Measurements from ENCODE around the gene WDR46. TPM values are rescaled to one million over a fixed set of nuclear protein-coding genes. Genes with fewer than 3 reads are reported as not detected.

The WDR46 gene
- total and polyA plus RNA-seq, 5 experiments from 2014 or later = 53.3 to 83.7 (median 71.3) TPM

- Mint-ChIP-seq H3K4me1 (peaks cover 17 to 70% (median 65%) of the 10 kb centered on the region in 4 donors), H3K36me3 (peaks cover 0 to 40% (median 3%) of the 10 kb centered on the region in 3 donors), H3K27ac (peak overlapping the region; percentile 95 to 100 (median 98)), H3K27me3 (no peaks in the 10 kb centered on the region), H3K4me3 (peak overlapping the region; percentile 95 to 99 (median 98)), H3K9me3 (no peaks in the 10 kb centered on the region)
- POLR2A ChIA-PET = interaction anchor here (0.5 to 4.9 kb wide), 21 partner anchors 11 to 343 kb away, joined by 3 to 89 read pairs (median 7); partner anchors contain the start of genes B3GALT4, CUTA, PFDN6 and RGL2
- ATAC-seq = peak; percentile 44 to 49
- peak; percentile 66 to 92 (median 85) for DNase-seq
Measured at GRCh38 chr6:33312361-33313104, 23.5 kb upstream of the WDR46 start.

- peak overlapping the region in 8 of 10 donors; percentile 10 to 68 (median 47) for H3K27ac Mint-ChIP-seq
- peaks cover 18 to 58% (median 48%) of the 10 kb centered on the region in 4 donors for H3K4me1 Mint-ChIP-seq
- ATAC-seq = no peak
- H3K36me3 Mint-ChIP-seq = peaks cover 0 to 84% (median 4%) of the 10 kb centered on the region in 3 donors
- no peaks in the 10 kb centered on the region for H3K27me3 Mint-ChIP-seq
- POLR2A ChIA-PET = interaction anchor here (0.7 to 1.4 kb wide), 3 partner anchors 13 to 272 kb away, joined by 3 to 6 read pairs (median 3); partner anchors contain the start of genes RPS18 and VPS52
- DNase-seq = no peak
- no peaks in the 10 kb centered on the region for H3K9me3 Mint-ChIP-seq
- no peak overlapping the region for H3K4me3 Mint-ChIP-seq
Measured at GRCh38 chr6:33306356-33306755, 17.3 kb upstream of the WDR46 start.

- Mint-ChIP-seq H3K4me3 (no peak overlapping the region), H3K9me3 (no peaks in the 10 kb centered on the region), H3K4me1 (peaks cover 20 to 59% (median 51%) of the 10 kb centered on the region in 4 donors), H3K27me3 (no peaks in the 10 kb centered on the region), H3K27ac (peak overlapping the region in 5 of 10 donors; percentile 23 to 75 (median 44)), H3K36me3 (peaks cover 0 to 85% (median 4%) of the 10 kb centered on the region in 3 donors)
- POLR2A ChIA-PET = interaction anchor here (1.2 kb wide), 1 partner anchor 34 kb away, joined by 6 read pairs; the partner anchor contains the start of genes RPS18 and VPS52
- no peak for ATAC-seq
- DNase-seq = no peak
Measured at GRCh38 chr6:33305052-33305451, 16.0 kb upstream of the WDR46 start.

GRCh38 chr6:33304216-33304615, 15.2 kb upstream of the WDR46 start:
- POLR2A ChIA-PET = interaction anchor here (0.6 to 1.8 kb wide), 2 partner anchors 24 to 40 kb away, joined by 3 to 12 read pairs; no protein-coding TSS in a partner anchor
- H3K27ac Mint-ChIP-seq = peak overlapping the region in 4 of 10 donors; percentile 14 to 75 (median 30)
- no peak for ATAC-seq
- H3K4me3 Mint-ChIP-seq = peak overlapping the region in 1 of 10 donors; percentile 66
- peaks cover 0 to 2% (median 0%) of the 10 kb centered on the region in 9 donors for H3K9me3 Mint-ChIP-seq
- H3K36me3 Mint-ChIP-seq = peaks cover 0 to 85% (median 4%) of the 10 kb centered on the region in 3 donors
- DNase-seq = no peak
- peaks cover 28 to 67% (median 56%) of the 10 kb centered on the region in 4 donors for H3K4me1 Mint-ChIP-seq
- no peaks in the 10 kb centered on the region for H3K27me3 Mint-ChIP-seq

- Mint-ChIP-seq H3K4me1 (peaks cover 28 to 61% (median 56%) of the 10 kb centered on the region in 4 donors), H3K9me3 (peaks cover 0 to 2% (median 0%) of the 10 kb centered on the region in 9 donors), H3K27ac (peak overlapping the region in 8 of 10 donors; percentile 24 to 97 (median 64)), H3K27me3 (peaks cover 0 to 2% (median 0%) of the 10 kb centered on the region in 5 donors), H3K4me3 (peak overlapping the region in 2 of 10 donors; percentile 29 to 52), H3K36me3 (peaks cover 0 to 69% (median 4%) of the 10 kb centered on the region in 3 donors)
- DNase-seq = no peak
- no peak for ATAC-seq
- POLR2A ChIA-PET = interaction anchor here (0.6 to 7.4 kb wide), 9 partner anchors 9 to 894 kb away, joined by 4 to 101 read pairs (median 15); partner anchors contain the start of genes B3GALT4, PFDN6, RPS18 and TAPBP
Measured at GRCh38 chr6:33301877-33302276, 12.8 kb upstream of the WDR46 start.

- H3K27ac Mint-ChIP-seq = peak overlapping the region; percentile 94 to 100 (median 99)
- DNase-seq (peak; percentile 86 to 95 (median 92)), ATAC-seq (peak; percentile 82 to 88)
- H3K4me1 Mint-ChIP-seq = peaks cover 20 to 49% (median 43%) of the 10 kb centered on the region in 4 donors
- POLR2A ChIA-PET = interaction anchor here (0.6 to 7.4 kb wide), 27 partner anchors 8 to 328 kb away, joined by 3 to 106 read pairs (median 5); partner anchors contain the start of genes B3GALT4, CUTA, ITPR3 and PFDN6
- peaks cover 0 to 2% (median 0%) of the 10 kb centered on the region in 9 donors for H3K9me3 Mint-ChIP-seq
- H3K27me3 Mint-ChIP-seq = peaks cover 0 to 2% (median 0%) of the 10 kb centered on the region in 5 donors
- peak overlapping the region; percentile 94 to 100 (median 98) for H3K4me3 Mint-ChIP-seq
- peaks cover 0 to 62% (median 2%) of the 10 kb centered on the region in 3 donors for H3K36me3 Mint-ChIP-seq
Measured at GRCh38 chr6:33299237-33299944, 10.4 kb upstream of the WDR46 start.

- H3K4me1 Mint-ChIP-seq = peaks cover 19 to 46% (median 43%) of the 10 kb centered on the region in 4 donors
- peaks cover 0 to 2% (median 0%) of the 10 kb centered on the region in 9 donors for H3K9me3 Mint-ChIP-seq
- peaks cover 0 to 62% (median 6%) of the 10 kb centered on the region in 3 donors for H3K36me3 Mint-ChIP-seq
- peak within 1 kb of the TSS; percentile 94 to 100 (median 98) for H3K4me3 Mint-ChIP-seq
- peak; percentile 31 to 38 for ATAC-seq
- H3K27me3 Mint-ChIP-seq = peaks cover 0 to 2% (median 0%) of the 10 kb centered on the region in 5 donors
- H3K27ac Mint-ChIP-seq = peak within 1 kb of the TSS; percentile 96 to 100 (median 99)
- DNase-seq = peak in 6 of 10 donors; percentile 32 to 82 (median 55)
- POLR2A ChIA-PET = interaction anchor here (0.6 to 7.4 kb wide), 24 partner anchors 9 to 330 kb away, joined by 3 to 106 read pairs (median 6); partner anchors contain the start of genes B3GALT4, BRD2, CUTA and ITPR3
Measured at GRCh38 chr6:33298773-33299236, 9.8 kb upstream of the WDR46 start, which contains the start of gene RGL2. Gene RGL2 (minus strand): TSS chr6:33298942. CDS start chr6:33298610, 332 bp downstream.

- POLR2A ChIA-PET = interaction anchor here (0.8 to 7.4 kb wide), 20 partner anchors 9 to 330 kb away, joined by 3 to 106 read pairs (median 8); partner anchors contain the start of genes B3GALT4, BRD2, CUTA and PFDN6
- H3K4me3 Mint-ChIP-seq = peak overlapping the region; percentile 94 to 100 (median 98)
- peaks cover 0 to 58% (median 4%) of the 10 kb centered on the region in 3 donors for H3K36me3 Mint-ChIP-seq
- peak overlapping the region; percentile 93 to 100 (median 98) for H3K27ac Mint-ChIP-seq
- H3K27me3 Mint-ChIP-seq = peaks cover 0 to 2% (median 0%) of the 10 kb centered on the region in 5 donors
- DNase-seq (peak; percentile 30 to 82 (median 68)), ATAC-seq (peak; percentile 26 to 29)
- H3K9me3 Mint-ChIP-seq = peaks cover 0 to 2% (median 0%) of the 10 kb centered on the region in 9 donors
- H3K4me1 Mint-ChIP-seq = peaks cover 16 to 43% (median 39%) of the 10 kb centered on the region in 4 donors
Measured at GRCh38 chr6:33297956-33298772, 9.1 kb upstream of the WDR46 start.

- peaks cover 0 to 58% (median 4%) of the 10 kb centered on the region in 3 donors for H3K36me3 Mint-ChIP-seq
- peak overlapping the region; percentile 57 to 97 (median 66) for H3K4me3 Mint-ChIP-seq
- DNase-seq = no peak
- H3K27ac Mint-ChIP-seq = peak overlapping the region; percentile 43 to 99 (median 88)
- H3K27me3 Mint-ChIP-seq = peaks cover 0 to 2% (median 0%) of the 10 kb centered on the region in 5 donors
- POLR2A ChIA-PET = interaction anchor here (1.0 to 7.4 kb wide), 11 partner anchors 8 to 329 kb away, joined by 3 to 106 read pairs (median 13); partner anchors contain the start of genes B3GALT4, BRD2, PFDN6 and RPS18
- ATAC-seq = no peak
- peaks cover 0 to 2% (median 0%) of the 10 kb centered on the region in 9 donors for H3K9me3 Mint-ChIP-seq
- peaks cover 18 to 43% (median 39%) of the 10 kb centered on the region in 4 donors for H3K4me1 Mint-ChIP-seq
Measured at GRCh38 chr6:33297406-33297955, 8.4 kb upstream of the WDR46 start.

- no peak for DNase-seq
- POLR2A ChIA-PET = interaction anchor here (1.0 to 7.4 kb wide), 10 partner anchors 8 to 48 kb away, joined by 3 to 106 read pairs (median 44); partner anchors contain the start of genes B3GALT4, PFDN6, RPS18 and TAPBP
- H3K36me3 Mint-ChIP-seq = peaks cover 0 to 58% (median 4%) of the 10 kb centered on the region in 3 donors
- peaks cover 0 to 2% (median 0%) of the 10 kb centered on the region in 9 donors for H3K9me3 Mint-ChIP-seq
- ATAC-seq = no peak
- H3K27ac Mint-ChIP-seq = peak overlapping the region; percentile 60 to 99 (median 88)
- peaks cover 18 to 42% (median 39%) of the 10 kb centered on the region in 4 donors for H3K4me1 Mint-ChIP-seq
- peak overlapping the region; percentile 59 to 97 (median 69) for H3K4me3 Mint-ChIP-seq
- peaks cover 0 to 2% (median 0%) of the 10 kb centered on the region in 5 donors for H3K27me3 Mint-ChIP-seq
Measured at GRCh38 chr6:33296797-33297405, 7.9 kb upstream of the WDR46 start.

All from naive thymus-derived CD8-positive, alpha-beta T cell (primary cell).